SK-N-SH (cell line): ENCODE data around the gene CYP46A1. TPM values are rescaled to one million over a fixed set of nuclear protein-coding genes. Genes with fewer than 3 reads are reported as not detected.

Experiments
- CTCF ChIA-PET: fragments of 300-600, 350-600 bp; formaldehyde crosslinking; extraction: SDS; loops from one replicate; lab custom pipeline; 2021; lab: Yijun Ruan, JAX
- POLR2A ChIA-PET: fragments of 350-600 bp; sonication (Branson Sonifier 250); formaldehyde crosslinking; extraction: SDS; loops from one replicate; lab custom pipeline; 2020; ENCODE audit warnings: antibody characterized with exemption, inconsistent platforms; lab: Yijun Ruan, JAX
- DNase-seq: peaks from one replicate; pipeline ENCODE4 v3.0.0; 2012
- H2AFZ ChIP-seq: fragments of 200-600 bp; sonication (generic); 2 replicates; pipeline ENCODE4 v1.8.1; 2016; ENCODE audit warnings: antibody characterized with exemption, mild to moderate bottlenecking, low read depth
- H3F3A ChIP-seq: fragments of 200-600 bp; sonication (generic); replicated peaks from 2 replicates; pipeline ENCODE3; 2016; ENCODE audit warnings: antibody characterized with exemption, mild to moderate bottlenecking; ENCODE audit not compliant: insufficient read depth
- H3K27ac ChIP-seq, 2 experiments: fragments of 200-500 bp in 1 of 2; fragments of 200-600 bp in 1 of 2; sonication (Bioruptor generic) in 1 of 2; sonication (generic), shearing (Covaris generic) in 1 of 2; 2 replicates each; pipeline versions ENCODE4 v1.5.1 to v1.6.1; 2014 to 2016; ENCODE audit warnings: low read depth in 2 of 2, inconsistent platforms in 1 of 2, low read length in 1 of 2, mild to moderate bottlenecking in 1 of 2, mixed read lengths in 1 of 2
- H3K27me3 ChIP-seq: fragments of 200-600 bp; sonication (generic), shearing (Covaris generic); 2 replicates; pipeline ENCODE4 v1.6.1; 2016; ENCODE audit warnings: mixed run types; ENCODE audit not compliant: insufficient read depth
- H3K36me3 ChIP-seq, 2 experiments: fragments of 200-500 bp in 1 of 2; fragments of 200-600 bp in 1 of 2; sonication (Bioruptor generic) in 1 of 2; sonication (generic) in 1 of 2; replicated peaks in 1 of 2; 2 replicates each; pipeline versions ENCODE3 to v1.5.1; 2014 to 2016; ENCODE audit warnings: low read length in 1 of 2, mild to moderate bottlenecking in 1 of 2; ENCODE audit not compliant: insufficient read depth in 2 of 2, control insufficient read depth in 1 of 2
- H3K4me1 ChIP-seq, 2 experiments: fragments of 200-500 bp in 1 of 2; fragments of 200-600 bp in 1 of 2; sonication (Bioruptor generic) in 1 of 2; sonication (generic), shearing (Covaris generic) in 1 of 2; 2 replicates each; pipeline versions ENCODE4 v1.5.1 to v1.6.1; 2014 to 2016; ENCODE audit warnings: low read depth in 1 of 2, low read length in 1 of 2, mixed run types in 1 of 2; ENCODE audit not compliant: insufficient read depth in 2 of 2, control insufficient read depth in 1 of 2
- H3K4me2 ChIP-seq: fragments of 200-600 bp; sonication (generic), shearing (Covaris generic); 2 replicates; pipeline ENCODE4 v1.6.1; 2017; ENCODE audit warnings: mixed run types
- H3K4me3 ChIP-seq, 2 experiments: fragments of 200-500 bp in 1 of 2; fragments of 200-600 bp in 1 of 2; sonication (Bioruptor generic) in 1 of 2; sonication (generic), shearing (Covaris generic) in 1 of 2; 2 replicates each; pipeline versions ENCODE4 v1.5.1 to v1.8.1; 2014 to 2016; ENCODE audit warnings: low read depth in 2 of 2, inconsistent platforms in 1 of 2, low read length in 1 of 2, mild to moderate bottlenecking in 1 of 2, mixed read lengths in 1 of 2, moderate library complexity in 1 of 2
- H3K79me2 ChIP-seq: fragments of 200-600 bp; sonication (generic); 2 replicates; pipeline ENCODE4 v1.8.1; 2017; ENCODE audit warnings: mild to moderate bottlenecking; ENCODE audit not compliant: insufficient read depth
- H3K9ac ChIP-seq: fragments of 200-600 bp; sonication (generic); 2 replicates; pipeline ENCODE4 v1.6.1; 2017; ENCODE audit warnings: mixed run types
- H3K9me2 ChIP-seq: fragments of 200-600 bp; sonication (generic); 2 replicates; pipeline ENCODE4 v1.6.1; 2017; ENCODE audit warnings: mixed run types
- H3K9me3 ChIP-seq: fragments of 200-600 bp; sonication (generic); 2 replicates; pipeline ENCODE4 v1.6.1; 2017; ENCODE audit warnings: mixed run types, mild to moderate bottlenecking, moderate library complexity
- H4K20me1 ChIP-seq: fragments of 200-600 bp; sonication (generic); 2 replicates; pipeline ENCODE4 v1.6.1; 2017; ENCODE audit warnings: mild to moderate bottlenecking, mixed run types; ENCODE audit not compliant: insufficient read depth
- CHD2 ChIP-seq: fragments of 150-350 bp; IDR thresholded peaks from 2 replicates; pipeline ENCODE4 v1.6.1; 2018; ENCODE audit warnings: low read length; ENCODE audit not compliant: partially characterized antibody
- EZH2phosphoT487 ChIP-seq: fragments of 200-600 bp; sonication (generic); IDR thresholded peaks from 2 replicates; pipeline ENCODE4 v1.6.1; 2017; ENCODE audit warnings: low read depth, mixed run types, mild to moderate bottlenecking, antibody characterized with exemption, moderate library complexity, borderline replicate concordance
- FOXJ3 ChIP-seq: sonication (generic); formaldehyde crosslinking; IDR thresholded peaks from 2 replicates; pipeline ENCODE4 v1.5.1; 2020; ENCODE audit warnings: mild to moderate bottlenecking, missing genetic modification reagents
- FOXM1 ChIP-seq: IDR thresholded peaks from 2 replicates; pipeline ENCODE4 v1.4.0; 2012; ENCODE audit warnings: low read depth, mild to moderate bottlenecking
- GABPA ChIP-seq: IDR thresholded peaks from 2 replicates; pipeline ENCODE4 v1.4.0; 2012; ENCODE audit warnings: low read depth, mild to moderate bottlenecking
- GATA2 ChIP-seq: sonication (generic); formaldehyde crosslinking; IDR thresholded peaks from 2 replicates; pipeline ENCODE4 v1.5.0; 2020; ENCODE audit warnings: mild to moderate bottlenecking, missing genetic modification reagents
- IRF3 ChIP-seq: fragments of 150-350 bp; IDR thresholded peaks from 2 replicates; pipeline ENCODE4 v1.6.1; 2016; ENCODE audit warnings: mild to moderate bottlenecking, low read depth, low read length
- JUND ChIP-seq: IDR thresholded peaks from 2 replicates; pipeline ENCODE4 v1.4.0; 2012
- MXI1 ChIP-seq: IDR thresholded peaks from 2 replicates; pipeline ENCODE4 v1.6.1; 2012; ENCODE audit warnings: mild to moderate bottlenecking, low read depth, low read length, improper control_type of control experiment
- NFIC ChIP-seq: IDR thresholded peaks from 2 replicates; pipeline ENCODE4 v1.4.0; 2012; ENCODE audit warnings: borderline replicate concordance
- PBX3 ChIP-seq: IDR thresholded peaks from 2 replicates; pipeline ENCODE4; 2012
- POLR2AphosphoS5 ChIP-seq: IDR thresholded peaks from 2 replicates; pipeline ENCODE4 v1.6.1; 2012; ENCODE audit warnings: low read depth, low read length
- RAD21 ChIP-seq: IDR thresholded peaks from 2 replicates; pipeline ENCODE4 v1.6.1; 2012; ENCODE audit warnings: mild to moderate bottlenecking, low read length
- RCOR1 ChIP-seq: fragments of 150-350 bp; IDR thresholded peaks from 2 replicates; pipeline ENCODE4 v1.6.1; 2017; ENCODE audit warnings: antibody characterized with exemption, low read length
- RFX5 ChIP-seq: IDR thresholded peaks from 2 replicates; pipeline ENCODE4 v1.6.1; 2012; ENCODE audit warnings: mild to moderate bottlenecking, improper control_type of control experiment, low read length
- RXRA ChIP-seq: IDR thresholded peaks from 2 replicates; pipeline ENCODE4 v1.4.0; 2012; ENCODE audit warnings: low read depth, mild to moderate bottlenecking, borderline replicate concordance
- SIN3A ChIP-seq: IDR thresholded peaks from 2 replicates; pipeline ENCODE4 v1.6.1; 2012; ENCODE audit warnings: low read depth, mild to moderate bottlenecking, low read length, moderate library complexity, borderline replicate concordance
- SMC3 ChIP-seq: IDR thresholded peaks from 2 replicates; pipeline ENCODE4 v1.6.1; 2012; ENCODE audit warnings: low read depth, low read length, improper control_type of control experiment
- USF1 ChIP-seq: IDR thresholded peaks from 2 replicates; pipeline ENCODE4 v1.4.0; 2012; ENCODE audit warnings: low read depth, borderline replicate concordance
- ZBTB33 ChIP-seq: IDR thresholded peaks from 2 replicates; pipeline ENCODE4 v1.4.0; 2012; ENCODE audit warnings: low read depth, borderline replicate concordance
- WGBS: methylation state at CpG from one replicate; pipeline ENCODE4 v1.1.6; 2017; ENCODE audit warnings: low lambda C conversion rate; 5-methylcytosine and 5-hydroxymethylcytosine counted together
- polyA plus RNA-seq, 3 experiments: library from polyadenylated mRNA; depleted of rRNA; stranded (reverse); fragments of >200 nt; gene quantifications; 2 replicates each; pipeline ENCODE4 v1.2.3, GENCODE V29; 2012
- TF ChIP-seq, protein P1 (sequence below): IDR thresholded peaks from 2 replicates; pipeline ENCODE4 v1.4.0; 2012; ENCODE audit warnings: low read depth
- TF ChIP-seq, protein P2 (sequence below): fragments of 200-600 bp; sonication (generic); IDR thresholded peaks from 2 replicates; pipeline ENCODE4 v1.6.1; 2017; ENCODE audit warnings: antibody characterized with exemption, mild to moderate bottlenecking, moderate library complexity

CYP46A1 gene
- polyA plus RNA-seq, 1 of the 3 experiments (the other 2 are of a cell fraction): 0.30 TPM

GRCh38 chr14:99744873-99745224 lies 60.8 kb downstream of the CYP46A1 start (continued):
- TF ChIP-seq ZBTB33 (no peak), FOXM1 (no peak), RXRA (no peak), POLR2AphosphoS5 (no peak), EZH2phosphoT487 (no peak), PBX3 (no peak), GABPA (no peak), GATA2 (CRISPR knock-in tag) (no peak), RAD21 (no peak), NFIC (no peak)
- TF ChIP-seq, protein P1, sequence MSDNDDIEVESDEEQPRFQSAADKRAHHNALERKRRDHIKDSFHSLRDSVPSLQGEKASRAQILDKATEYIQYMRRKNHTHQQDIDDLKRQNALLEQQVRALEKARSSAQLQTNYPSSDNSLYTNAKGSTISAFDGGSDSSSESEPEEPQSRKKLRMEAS: no peak

- Histone ChIP-seq H3K9ac (no peak overlapping the region), H3K9me3 (no peaks in the 10 kb centered on the region), H3K36me3 (no peaks in the 10 kb centered on the region), H3K27me3 (no peaks in the 10 kb centered on the region), H4K20me1 (no peaks in the 10 kb centered on the region), H3K27ac (no peak overlapping the region), H3K4me3 (no peak overlapping the region), H3K4me1 (peaks cover 0 to 10% of the 10 kb centered on the region in 2 experiments; a peak in 1 of 4 replicates), H3F3A (no peaks in the 10 kb centered on the region), H3K9me2 (no peaks in the 10 kb centered on the region), H2AFZ (no peak overlapping the region), H3K4me2 (no peak overlapping the region), H3K79me2 (no peaks in the 10 kb centered on the region)
- DNase-seq: no peak
- no peak for TF ChIP-seq RFX5
- no peak for TF ChIP-seq POLR2AphosphoS5
- TF ChIP-seq GABPA: no peak
- TF ChIP-seq CHD2: no peak
- TF ChIP-seq MXI1: no peak
- TF ChIP-seq, protein P2, sequence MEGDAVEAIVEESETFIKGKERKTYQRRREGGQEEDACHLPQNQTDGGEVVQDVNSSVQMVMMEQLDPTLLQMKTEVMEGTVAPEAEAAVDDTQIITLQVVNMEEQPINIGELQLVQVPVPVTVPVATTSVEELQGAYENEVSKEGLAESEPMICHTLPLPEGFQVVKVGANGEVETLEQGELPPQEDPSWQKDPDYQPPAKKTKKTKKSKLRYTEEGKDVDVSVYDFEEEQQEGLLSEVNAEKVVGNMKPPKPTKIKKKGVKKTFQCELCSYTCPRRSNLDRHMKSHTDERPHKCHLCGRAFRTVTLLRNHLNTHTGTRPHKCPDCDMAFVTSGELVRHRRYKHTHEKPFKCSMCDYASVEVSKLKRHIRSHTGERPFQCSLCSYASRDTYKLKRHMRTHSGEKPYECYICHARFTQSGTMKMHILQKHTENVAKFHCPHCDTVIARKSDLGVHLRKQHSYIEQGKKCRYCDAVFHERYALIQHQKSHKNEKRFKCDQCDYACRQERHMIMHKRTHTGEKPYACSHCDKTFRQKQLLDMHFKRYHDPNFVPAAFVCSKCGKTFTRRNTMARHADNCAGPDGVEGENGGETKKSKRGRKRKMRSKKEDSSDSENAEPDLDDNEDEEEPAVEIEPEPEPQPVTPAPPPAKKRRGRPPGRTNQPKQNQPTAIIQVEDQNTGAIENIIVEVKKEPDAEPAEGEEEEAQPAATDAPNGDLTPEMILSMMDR: no peak
- TF ChIP-seq IRF3: no peak
- TF ChIP-seq SMC3: no peak
- no peak for TF ChIP-seq SIN3A
- no peak for TF ChIP-seq JUND
- TF ChIP-seq FOXJ3 (CRISPR knock-in tag): no peak
- TF ChIP-seq RCOR1: no peak
- no peak for TF ChIP-seq USF1
- no peak for TF ChIP-seq RAD21
- ChIA-PET CTCF (no interaction called here), POLR2A (no interaction called here)
- WGBS: 78% methylated on average over 10 of the region's 10 CpGs
Measured at GRCh38 chr14:99745307-99745951, 61.3 kb downstream of the CYP46A1 start.
